Gastroesophageal sphincter (tissue), 2 donors: ENCODE data around the gene UROC1.

Experiments
- EP300 ChIP-seq: sonication (generic); formaldehyde crosslinking; IDR thresholded peaks from one replicate; pipeline ENCODE4 v1.6.1; 2017; ENCODE audit warnings: antibody characterized with exemption, mild to moderate bottlenecking
- POLR2A ChIP-seq, 2 donors: fragments of 450-650 bp; IDR thresholded peaks; one replicate each; pipeline ENCODE4 v1.6.1; 2017; ENCODE audit warnings: antibody characterized with exemption in 2 of 2, mild to moderate bottlenecking in 2 of 2, moderate library complexity in 1 of 2

- TF ChIP-seq POLR2A (IDR thresholded peaks at IDR 0.05) (no peak), EP300 (no peak)
Observed at GRCh38 chr3:126562737-126563276, 45.2 kb upstream of the UROC1 start.
